AG10803 (cell line): Measurements from ENCODE around the gene NDUFV1.
A peak's percentile ranks its signal among the peaks of the same experiment; 100 is the strongest.

ENCODE experiments used
- DNase-seq: peaks from one replicate; pipeline ENCODE4 v3.0.0; 2010; ENCODE audit warnings: low read depth
- H3K4me3 ChIP-seq: 2 replicates; pipeline ENCODE4 v1.5.1; 2011; ENCODE audit warnings: mild to moderate bottlenecking, low read length, control low read depth
- CTCF ChIP-seq: conservative IDR thresholded peaks from 2 replicates; pipeline ENCODE4 v1.5.1; 2011; ENCODE audit warnings: mild to moderate bottlenecking, low read length, control low read depth, inconsistent platforms

The NDUFV1 gene

GRCh38 chr11:67610302-67610868, 3.6 kb downstream of the NDUFV1 start:
- DNase-seq: no peak
- no peak for TF ChIP-seq CTCF
- no peak overlapping the region for H3K4me3 ChIP-seq

- DNase-seq: no peak
- H3K4me3 ChIP-seq: no peak overlapping the region
- no peak for TF ChIP-seq CTCF
These were observed 4.4 kb downstream of the NDUFV1 start for GRCh38 chr11:67611165-67611564.

- no peak for DNase-seq
- TF ChIP-seq CTCF: no peak
- H3K4me3 ChIP-seq: no peak overlapping the region
These were observed 5.2 kb downstream of the NDUFV1 start for GRCh38 chr11:67611704-67612587.

- no peak for TF ChIP-seq CTCF
- no peak for DNase-seq
- no peak overlapping the region for H3K4me3 ChIP-seq
These were observed 6.0 kb downstream of the NDUFV1 start for GRCh38 chr11:67612751-67613150.

GRCh38 chr11:67613313-67613959, 6.7 kb downstream of the NDUFV1 start:
- no peak for TF ChIP-seq CTCF
- DNase-seq: no peak
- peak overlapping the region; percentile 53 for H3K4me3 ChIP-seq

GRCh38 chr11:67613960-67614715, 7.4 kb downstream of the NDUFV1 start:
- DNase-seq: peak; percentile 38
- peak overlapping the region; percentile 53 for H3K4me3 ChIP-seq
- TF ChIP-seq CTCF: peak; percentile 62
